HG03457 (cell line): ENCODE measurements around the gene MED13.

ENCODE experiments used
- ATAC-seq: cut with Tn5 transposase; IDR thresholded peaks from one replicate; pipeline ENCODE4 v1.9.1; 2021; ENCODE audit warnings: moderate number of reproducible peaks; ENCODE audit not compliant: unreplicated experiment

The MED13 gene

GRCh38 chr17:62064791-62065563 lies at the start of gene MED13:
TSS of gene MED13 (minus strand) at chr17:62065278. CDS start at chr17:62065205, 73 bp downstream.
- ATAC-seq = no peak

- no peak for ATAC-seq
Measured at GRCh38 chr17:62112229-62112628, 47.2 kb upstream of the MED13 start.

GRCh38 chr17:62111562-62112171 lies 46.6 kb upstream of the MED13 start:
- no peak for ATAC-seq

GRCh38 chr17:62110923-62111484 lies 45.9 kb upstream of the MED13 start:
- ATAC-seq = no peak

DNA sequence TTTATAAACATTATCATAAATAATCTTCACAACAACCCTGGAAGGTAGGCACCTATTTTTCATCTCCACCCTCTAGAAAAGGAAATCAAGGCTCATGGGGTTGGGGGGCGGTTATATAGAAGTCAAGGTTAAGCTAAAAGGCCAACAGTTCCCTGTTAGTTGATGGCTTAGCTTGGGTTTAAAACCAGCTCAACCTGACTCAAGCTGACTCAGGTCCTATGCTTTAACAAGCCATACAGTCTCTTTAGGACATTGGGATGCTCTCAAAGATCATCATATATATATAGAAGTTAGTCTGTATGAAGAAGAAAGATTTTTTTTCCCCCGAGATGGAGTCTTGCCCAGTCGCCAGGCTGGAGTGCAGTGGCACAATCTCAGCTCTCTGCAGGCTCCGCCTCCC lies 44.8 kb upstream of the MED13 start:
- no peak for ATAC-seq

- peak; percentile 94 for ATAC-seq
Measured at GRCh38 chr17:62109378-62109902, 44.4 kb upstream of the MED13 start.

GRCh38 chr17:62105861-62106260 lies 40.8 kb upstream of the MED13 start:
- ATAC-seq = no peak

GRCh38 chr17:62105357-62105756 lies 40.3 kb upstream of the MED13 start:
- no peak for ATAC-seq

DNA sequence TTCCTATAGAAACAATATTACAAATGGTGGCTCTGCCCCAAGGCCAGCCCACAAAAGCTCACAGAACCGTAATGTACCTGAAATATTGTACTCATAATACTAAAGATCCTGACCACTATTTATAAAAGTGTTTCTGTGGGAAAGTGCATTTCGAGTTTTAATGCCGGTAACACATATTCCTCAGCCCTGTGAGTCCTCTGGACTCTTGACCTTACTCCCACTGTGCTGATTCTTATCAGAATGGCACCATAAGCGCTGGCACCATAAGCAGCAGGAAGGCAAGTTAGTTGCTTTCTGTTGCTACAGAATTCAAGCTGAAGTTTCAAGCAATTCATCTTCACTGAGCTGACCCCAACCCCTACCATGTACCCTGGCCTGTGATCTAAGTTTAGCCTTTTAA lies 36.4 kb upstream of the MED13 start:
- no peak for ATAC-seq

DNA sequence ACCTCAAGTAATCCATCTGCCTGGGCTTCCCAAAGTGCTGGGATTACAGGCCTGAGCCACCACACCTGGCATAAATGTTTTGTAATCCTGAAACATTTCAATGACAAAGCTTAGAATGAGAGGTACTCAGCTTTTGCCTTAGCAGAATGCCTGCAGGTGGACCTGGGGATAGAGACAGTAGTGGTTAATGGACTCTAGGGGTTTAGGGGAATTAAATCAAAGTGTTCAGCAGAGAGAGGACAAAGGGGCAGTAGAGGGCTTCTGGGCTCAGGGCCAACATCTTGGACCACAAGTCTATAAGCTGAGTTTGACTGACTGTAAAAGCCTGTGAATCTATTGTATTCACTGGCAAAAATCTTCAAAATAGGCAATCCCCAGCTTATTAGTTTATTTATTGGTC lies 36.0 kb upstream of the MED13 start:
- ATAC-seq = no peak

GRCh38 chr17:62100055-62100454 lies 35.0 kb upstream of the MED13 start:
- ATAC-seq = no peak

- ATAC-seq = no peak
Measured at GRCh38 chr17:62099532-62099931, 34.5 kb upstream of the MED13 start.

- ATAC-seq = peak; percentile 83
Measured at GRCh38 chr17:62098623-62099231, 33.6 kb upstream of the MED13 start.

DNA sequence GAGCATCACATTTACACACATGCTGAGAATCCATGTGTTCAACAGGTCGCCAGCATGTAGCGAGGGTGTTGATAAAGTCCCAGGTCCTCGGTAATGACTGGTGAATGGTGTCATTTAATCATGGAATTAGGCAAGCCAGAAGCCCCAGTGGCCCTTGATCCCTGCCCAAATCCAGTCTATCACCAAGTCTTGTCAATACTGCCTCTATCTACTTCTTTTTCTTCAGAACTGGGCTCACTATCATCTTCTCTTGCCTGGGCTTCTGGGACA lies 31.3 kb upstream of the MED13 start:
- ATAC-seq = no peak

DNA sequence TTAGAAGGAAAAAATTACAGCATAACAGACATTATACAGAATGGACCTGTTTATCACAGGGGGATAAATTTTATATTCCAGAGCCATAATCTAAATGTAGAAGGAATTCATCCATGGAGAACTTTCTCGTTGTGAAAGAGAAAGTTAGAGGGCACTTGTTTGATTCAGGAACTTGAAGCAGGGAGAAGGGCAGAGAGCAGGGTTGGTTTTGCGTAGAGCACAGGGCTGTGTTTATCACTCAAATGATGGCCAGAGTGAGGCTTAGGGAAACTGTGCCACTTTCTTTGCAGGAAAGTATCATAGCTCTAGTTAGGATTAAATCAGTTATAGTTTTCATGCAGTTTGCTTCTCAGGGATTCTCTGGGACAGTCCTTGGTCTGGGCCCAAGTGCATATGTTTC lies 29.1 kb upstream of the MED13 start:
- no peak for ATAC-seq

DNA sequence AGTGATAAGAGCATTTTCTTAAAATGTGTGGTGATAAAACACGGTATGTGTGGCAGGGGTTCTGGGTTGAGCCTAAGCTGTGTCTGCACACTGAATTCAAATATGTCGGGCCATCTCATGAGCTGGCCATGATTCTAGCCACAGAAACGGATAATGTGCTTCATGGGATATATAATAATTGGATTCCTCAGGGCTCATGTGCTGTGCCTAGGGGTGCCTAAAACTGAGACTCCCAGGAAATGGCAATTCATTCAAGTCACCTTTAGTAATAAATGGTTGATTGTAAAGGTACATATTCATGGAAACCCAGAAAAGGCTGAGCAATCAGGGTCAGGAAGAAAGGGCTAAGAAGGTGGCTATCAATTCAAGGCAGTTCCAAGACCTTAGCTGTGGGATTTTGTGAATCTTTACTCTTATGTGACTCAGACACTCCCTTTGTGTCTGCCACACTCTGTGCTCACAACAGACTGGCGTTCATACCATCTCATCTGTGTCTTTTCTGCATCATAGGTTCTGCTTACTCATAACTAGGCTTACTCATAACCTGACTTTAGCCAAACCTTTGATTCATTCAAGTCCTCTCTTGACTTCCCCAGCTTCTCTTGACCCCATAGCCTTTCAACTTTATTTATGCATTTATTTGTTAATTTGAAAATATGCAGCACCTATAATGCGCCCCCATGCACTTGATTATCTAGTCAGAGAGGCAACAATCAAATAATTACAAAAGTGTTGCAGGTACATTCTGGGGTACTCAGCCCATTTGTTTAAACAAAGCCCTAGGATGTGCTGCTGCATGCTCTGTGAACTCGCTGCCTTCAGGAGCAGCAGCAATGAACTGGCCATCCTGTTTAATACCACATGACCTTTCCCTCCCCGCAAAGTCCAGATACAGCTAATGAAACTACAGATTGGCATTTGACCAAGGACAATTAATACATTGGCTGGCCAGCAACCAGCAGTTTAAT lies 28.4 kb upstream of the MED13 start:
- ATAC-seq = peak; percentile 94

DNA sequence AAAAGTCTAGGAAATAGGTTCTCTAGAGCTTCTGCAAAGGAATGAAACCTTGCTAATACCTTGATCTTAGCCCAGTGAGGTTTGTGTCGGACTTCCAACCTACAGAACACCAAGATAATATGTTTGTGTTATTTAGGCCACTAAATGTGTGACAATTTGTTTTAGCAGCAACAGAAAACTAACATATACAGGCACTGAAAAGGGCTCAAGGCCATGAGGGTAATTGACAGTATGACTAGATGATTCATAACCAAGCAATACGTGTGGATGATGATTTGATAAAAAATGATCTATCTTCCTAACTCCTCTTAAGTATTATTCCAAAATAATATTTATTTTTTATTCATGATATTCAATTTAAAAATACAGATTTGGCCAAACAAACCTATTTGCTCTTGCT lies 27.7 kb upstream of the MED13 start:
- no peak for ATAC-seq

DNA sequence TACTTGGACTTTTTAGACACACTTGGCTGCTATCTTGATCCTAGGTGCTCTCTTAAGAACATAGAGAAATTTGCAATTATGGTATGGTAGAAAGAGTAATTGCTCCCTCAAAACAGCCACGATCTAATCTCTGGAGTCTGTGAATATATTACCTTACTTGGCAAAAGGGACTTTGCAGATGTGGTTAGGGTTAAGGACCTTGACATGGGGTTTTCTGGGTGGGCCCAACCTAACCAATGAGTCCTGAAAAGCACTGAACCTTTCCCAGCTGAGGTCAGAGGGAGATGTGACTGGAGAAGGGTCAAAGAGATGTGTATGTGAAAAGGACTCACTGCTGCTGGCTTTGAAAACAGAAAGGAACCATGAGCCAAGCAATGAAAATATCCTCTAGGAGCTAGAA lies 26.7 kb upstream of the MED13 start:
- ATAC-seq = no peak

DNA sequence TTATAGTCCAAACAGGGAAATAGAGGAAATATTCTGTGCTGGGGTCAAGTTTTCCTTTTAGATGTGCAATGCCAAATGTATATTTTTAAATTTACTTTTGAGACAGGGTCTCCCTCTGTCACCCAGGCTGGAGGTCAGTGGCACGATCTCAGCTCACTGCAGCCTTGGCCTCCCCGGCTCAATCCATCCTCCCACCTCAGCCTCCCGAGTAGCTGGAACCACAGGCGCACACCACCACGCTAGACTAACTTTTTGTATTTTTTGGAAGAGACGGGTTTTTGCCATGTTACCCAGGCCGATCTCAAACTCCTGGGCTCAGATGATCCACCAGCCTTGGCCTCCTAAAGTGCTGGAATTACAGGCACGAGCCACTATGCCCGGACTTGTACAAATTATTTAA lies 25.8 kb upstream of the MED13 start:
- ATAC-seq = no peak

DNA sequence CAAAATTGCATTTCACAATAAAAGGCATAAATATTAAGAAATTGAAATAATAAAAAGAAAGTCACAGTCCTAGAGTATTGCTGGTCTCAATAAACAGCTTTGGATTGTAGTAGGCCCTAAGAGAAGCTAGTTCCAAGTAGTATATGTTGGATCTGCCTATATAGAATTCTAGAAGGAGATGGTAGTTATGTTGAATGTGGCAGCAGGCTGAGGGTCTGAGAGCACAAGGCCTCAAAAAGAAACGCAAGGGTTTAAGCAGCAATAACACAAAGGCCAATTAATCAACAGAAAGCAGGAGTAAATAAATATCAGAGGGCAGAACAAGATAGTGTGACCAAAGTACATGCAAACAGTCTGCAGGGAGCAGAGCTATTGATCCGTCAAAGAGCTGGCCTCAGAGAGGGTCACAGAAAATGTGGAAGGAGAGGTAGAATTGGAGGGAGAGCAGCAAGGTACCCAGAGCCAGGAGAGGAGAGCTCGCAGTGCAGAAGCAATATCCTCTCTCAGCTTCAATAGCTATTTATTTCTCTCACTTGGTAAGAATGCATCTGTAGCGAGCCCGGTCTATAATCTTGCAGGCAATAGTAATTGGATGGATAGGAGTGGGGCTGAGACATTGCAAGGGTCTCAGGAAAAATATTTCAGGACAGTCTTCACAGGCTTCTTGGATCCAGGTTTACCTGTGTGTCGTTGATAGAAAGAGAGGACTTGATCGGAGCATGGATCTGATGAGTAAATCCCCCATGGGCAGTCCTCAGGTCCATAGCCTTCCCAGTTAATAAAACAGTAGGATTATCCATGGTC lies 25.1 kb upstream of the MED13 start:
- ATAC-seq = no peak
